H1 (cell line): ENCODE measurements around the gene CRTC3. TPM values are rescaled to one million over a fixed set of nuclear protein-coding genes. Genes with fewer than 3 reads are reported as not detected.

Experiments
- CEBPB ChIP-seq: IDR thresholded peaks from 2 replicates; pipeline ENCODE4 v1.6.1; 2012; ENCODE audit warnings: low read depth, low read length
- CHD1 ChIP-seq: IDR thresholded peaks from 2 replicates; pipeline ENCODE4 v1.6.1; 2012; ENCODE audit warnings: low read depth, low read length, improper control_type of control experiment
- CTCF ChIP-seq, 3 experiments: IDR thresholded peaks; 1 replicate in 2 of 3; 2 replicates in 1 of 3; pipeline versions ENCODE4 v1.5.1 to v1.6.1; 2011; ENCODE audit warnings: low read length in 3 of 3, mild to moderate bottlenecking in 3 of 3, inconsistent platforms in 2 of 3, low read depth in 1 of 3, moderate library complexity in 1 of 3; ENCODE audit not compliant: insufficient read depth in 1 of 3; ENCODE audit errors: control extremely low read depth in 1 of 3
- MAX ChIP-seq: IDR thresholded peaks from 2 replicates; pipeline ENCODE4 v1.6.1; 2012; ENCODE audit warnings: inconsistent platforms
- POU5F1 ChIP-seq: IDR thresholded peaks from 2 replicates; pipeline ENCODE4 v1.6.1; 2011; ENCODE audit warnings: low read depth, mild to moderate bottlenecking, low read length, moderate library complexity
- polyA plus RNA-seq, 7 experiments: library from polyadenylated mRNA; depleted of rRNA in 3 of 7; stranded (reverse) in 5 of 7; unstranded in 2 of 7; fragments of >200 nt in 5 of 7; fragments of 200-250 nt in 2 of 7; gene quantifications; 1 replicate in 5 of 7; 2 replicates in 1 of 7; 4 replicates in 1 of 7; pipeline versions ENCODE4 v1.2.1 to v1.2.3, GENCODE V29; 2011 to 2013; ENCODE audit warnings: missing spikeins in 2 of 7, mixed read lengths in 2 of 7
- total RNA-seq: library from RNA; stranded (reverse); fragmentation: NEBNext Ultra II Directional; extraction: Animal tissue kit (Norgen Biotek cat#: 25700); gene quantifications from 2 replicates; pipeline ENCODE4 v1.2.1, GENCODE V29; 2021

Gene CRTC3
- total and polyA plus RNA-seq, 2 of the 8 experiments (the other 6 are each of a cell fraction or from before 2014, with no cell fraction given), result 5.0 to 5.3 TPM

GRCh38 chr15:90683876-90684275 lies 154.2 kb downstream of the CRTC3 start (continued):
- no peak for TF ChIP-seq CTCF (IDR thresholded peaks at IDR 0.05; ENCODE audit: control extremely low read depth in 1 of 3, insufficient read depth in 1 of 3, low read depth in 1 of 3, low read length in 3 of 3)
- no peak for TF ChIP-seq CHD1
- no peak for TF ChIP-seq POU5F1
- TF ChIP-seq CEBPB, result no peak
- no peak for TF ChIP-seq MAX
